Measurements from ENCODE around the gene ETV5. TPM values are rescaled to one million over a fixed set of nuclear protein-coding genes. Genes with fewer than 3 reads are reported as not detected.

ETV5 gene
- total RNA-seq, 2 donors from 2014 or later: 56.4 to 84.1 TPM

DNA sequence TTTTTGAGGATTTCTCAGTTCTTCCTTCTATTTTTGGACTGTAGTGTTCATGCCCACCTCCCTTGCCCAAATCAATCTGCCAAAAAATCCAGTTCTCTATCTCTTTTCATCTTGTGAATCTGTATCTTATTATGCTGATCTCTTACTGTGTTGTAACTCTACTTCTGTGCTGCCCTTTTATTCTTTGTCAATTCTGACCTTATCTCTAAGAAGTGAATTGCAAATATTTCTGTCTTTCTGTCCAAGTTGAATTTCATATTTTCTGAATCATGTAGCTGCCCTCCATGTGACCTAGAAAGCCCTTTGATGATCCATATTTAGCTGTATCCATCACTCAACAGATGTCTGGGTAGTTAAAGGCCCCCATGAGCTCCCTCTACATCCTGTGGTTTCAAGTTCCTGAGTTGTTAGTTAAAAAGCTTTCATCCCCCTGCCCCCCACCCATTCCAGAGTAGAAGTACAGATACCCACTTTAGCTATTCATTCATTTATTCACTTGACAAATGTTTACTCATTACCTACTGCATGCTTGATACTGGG, 33.6 kb upstream of the ETV5 start:
- H3K4me3 Mint-ChIP-seq: no peak overlapping the region
- no peak overlapping the region for H3K27ac ChIP-seq (ENCODE audit: low read depth, low read length)
- no peaks in the 10 kb centered on the region for H3K36me3 ChIP-seq (ENCODE audit: control insufficient read depth, insufficient read depth, low read length)
- no peak overlapping the region for H3K9ac ChIP-seq (ENCODE audit: extremely low read depth, low read length, poor library complexity, severe bottlenecking)
- H3K4me1 ChIP-seq (ENCODE audit: control insufficient read depth, insufficient read depth, low read length): no peaks in the 10 kb centered on the region
- TF ChIP-seq, protein P1, sequence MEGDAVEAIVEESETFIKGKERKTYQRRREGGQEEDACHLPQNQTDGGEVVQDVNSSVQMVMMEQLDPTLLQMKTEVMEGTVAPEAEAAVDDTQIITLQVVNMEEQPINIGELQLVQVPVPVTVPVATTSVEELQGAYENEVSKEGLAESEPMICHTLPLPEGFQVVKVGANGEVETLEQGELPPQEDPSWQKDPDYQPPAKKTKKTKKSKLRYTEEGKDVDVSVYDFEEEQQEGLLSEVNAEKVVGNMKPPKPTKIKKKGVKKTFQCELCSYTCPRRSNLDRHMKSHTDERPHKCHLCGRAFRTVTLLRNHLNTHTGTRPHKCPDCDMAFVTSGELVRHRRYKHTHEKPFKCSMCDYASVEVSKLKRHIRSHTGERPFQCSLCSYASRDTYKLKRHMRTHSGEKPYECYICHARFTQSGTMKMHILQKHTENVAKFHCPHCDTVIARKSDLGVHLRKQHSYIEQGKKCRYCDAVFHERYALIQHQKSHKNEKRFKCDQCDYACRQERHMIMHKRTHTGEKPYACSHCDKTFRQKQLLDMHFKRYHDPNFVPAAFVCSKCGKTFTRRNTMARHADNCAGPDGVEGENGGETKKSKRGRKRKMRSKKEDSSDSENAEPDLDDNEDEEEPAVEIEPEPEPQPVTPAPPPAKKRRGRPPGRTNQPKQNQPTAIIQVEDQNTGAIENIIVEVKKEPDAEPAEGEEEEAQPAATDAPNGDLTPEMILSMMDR (conservative IDR thresholded peaks at IDR 0.05): no peak
- H3K36me3 Mint-ChIP-seq (ENCODE audit: low read depth): no peaks in the 10 kb centered on the region
- no peaks in the 10 kb centered on the region for H3K27me3 ChIP-seq (ENCODE audit: control insufficient read depth, insufficient read depth, low read length, poor library complexity, severe bottlenecking)
- no peak overlapping the region for H3K4me3 ChIP-seq (ENCODE audit: low read length)
- peaks cover 16% of the 10 kb centered on the region for H3K27me3 Mint-ChIP-seq (ENCODE audit: insufficient read depth)
- H3K4me1 Mint-ChIP-seq: no peaks in the 10 kb centered on the region
- no peaks in the 10 kb centered on the region for H3K9me3 ChIP-seq (ENCODE audit: control insufficient read depth, low read length)
- DNase-seq: no peak
- H3K27ac Mint-ChIP-seq: no peak overlapping the region
- no peaks in the 10 kb centered on the region for H3K9me3 Mint-ChIP-seq

DNA sequence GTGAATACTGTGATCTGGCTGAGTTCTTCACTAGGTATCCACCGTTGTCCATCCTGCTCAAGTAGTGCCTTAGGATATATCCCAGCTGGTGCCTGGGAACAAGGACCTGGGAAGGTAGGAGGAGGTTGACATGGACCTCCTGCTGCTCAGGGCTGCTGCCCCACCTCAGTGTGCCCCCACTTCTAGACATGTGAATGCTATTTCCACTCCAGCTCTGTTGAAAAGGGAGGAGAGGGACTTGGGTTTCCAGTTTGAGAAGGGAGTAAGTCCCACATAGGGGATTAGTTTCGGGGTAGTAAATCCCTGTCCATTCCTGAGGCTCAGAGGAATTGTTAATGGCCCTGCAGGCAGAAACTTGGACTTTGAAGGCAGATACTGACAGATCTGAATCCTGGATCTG, 32.9 kb upstream of the ETV5 start:
- no peaks in the 10 kb centered on the region for H3K4me1 Mint-ChIP-seq
- no peak overlapping the region for H3K4me3 Mint-ChIP-seq
- 76 to 83% methylated on average over 2 of the region's 2 CpGs for WGBS, 2 experiments (ENCODE audit: insufficient coverage in 1 of 2, insufficient read length in 1 of 2)
- H3K36me3 ChIP-seq (ENCODE audit: control insufficient read depth, insufficient read depth, low read length): no peaks in the 10 kb centered on the region
- no peak overlapping the region for H3K27ac Mint-ChIP-seq
- no peaks in the 10 kb centered on the region for H3K36me3 Mint-ChIP-seq (ENCODE audit: low read depth)
- no peaks in the 10 kb centered on the region for H3K9me3 ChIP-seq (ENCODE audit: control insufficient read depth, low read length)
- peaks cover 16% of the 10 kb centered on the region for H3K27me3 Mint-ChIP-seq (ENCODE audit: insufficient read depth)
- no peaks in the 10 kb centered on the region for H3K9me3 Mint-ChIP-seq
- no peaks in the 10 kb centered on the region for H3K27me3 ChIP-seq (ENCODE audit: control insufficient read depth, insufficient read depth, low read length, poor library complexity, severe bottlenecking)
- H3K27ac ChIP-seq (ENCODE audit: low read depth, low read length): no peak overlapping the region
- H3K9ac ChIP-seq (ENCODE audit: extremely low read depth, low read length, poor library complexity, severe bottlenecking): no peak overlapping the region
- TF ChIP-seq, protein P1 (conservative IDR thresholded peaks at IDR 0.05): no peak
- DNase-seq: peak; percentile 40
- no peak overlapping the region for H3K4me3 ChIP-seq (ENCODE audit: low read length)
- no peaks in the 10 kb centered on the region for H3K4me1 ChIP-seq (ENCODE audit: control insufficient read depth, insufficient read depth, low read length)

DNA sequence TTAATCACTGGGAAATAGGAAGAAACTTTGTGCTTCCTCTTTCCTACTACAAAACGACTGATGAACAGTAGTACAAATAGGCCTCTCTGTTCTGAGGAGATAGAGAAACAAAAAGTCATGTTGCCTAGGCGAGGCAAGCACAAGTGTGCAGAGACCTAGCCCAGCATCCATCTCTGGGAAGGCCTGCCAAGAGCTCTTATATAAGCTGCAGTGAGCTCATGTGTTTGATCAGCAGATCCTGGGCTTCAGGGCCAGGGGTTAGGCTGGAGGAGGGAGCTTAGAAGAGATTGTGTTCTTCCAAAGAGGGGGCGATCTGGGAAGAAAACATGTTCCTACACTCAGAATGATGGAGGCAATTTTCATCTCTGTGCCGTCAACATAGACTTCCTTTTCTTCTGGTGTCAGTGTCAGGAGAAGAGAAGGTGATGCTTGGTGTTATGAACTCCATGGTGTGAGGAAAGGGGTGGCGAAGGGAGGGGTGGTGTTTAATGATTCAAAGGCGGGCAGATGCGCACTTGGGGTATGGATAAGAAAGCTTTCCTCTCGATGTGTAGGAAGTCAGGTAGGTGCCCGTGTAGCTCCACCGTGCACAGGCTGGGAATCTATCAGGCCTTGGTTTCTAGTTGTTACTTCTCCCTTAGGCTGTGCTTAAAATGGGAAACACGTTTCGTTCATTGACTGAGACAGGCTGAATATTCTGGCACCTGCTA, 29.5 kb upstream of the ETV5 start:
- DNase-seq: peak; percentile 18
- H3K4me3 Mint-ChIP-seq: no peak overlapping the region
- no peaks in the 10 kb centered on the region for H3K36me3 Mint-ChIP-seq (ENCODE audit: low read depth)
- Histone ChIP-seq H3K4me1 (ENCODE audit: control insufficient read depth, insufficient read depth, low read length) (no peaks in the 10 kb centered on the region), H3K27me3 (ENCODE audit: control insufficient read depth, insufficient read depth, low read length, poor library complexity, severe bottlenecking) (peaks cover 11% of the 10 kb centered on the region), H3K9me3 (ENCODE audit: control insufficient read depth, low read length) (no peaks in the 10 kb centered on the region), H3K9ac (ENCODE audit: extremely low read depth, low read length, poor library complexity, severe bottlenecking) (no peak overlapping the region), H3K36me3 (ENCODE audit: control insufficient read depth, insufficient read depth, low read length) (no peaks in the 10 kb centered on the region), H3K27ac (ENCODE audit: low read depth, low read length) (no peak overlapping the region), H3K4me3 (ENCODE audit: low read length) (no peak overlapping the region)
- no peaks in the 10 kb centered on the region for H3K9me3 Mint-ChIP-seq
- no peak overlapping the region for H3K27ac Mint-ChIP-seq
- H3K4me1 Mint-ChIP-seq: peaks cover 2% of the 10 kb centered on the region
- WGBS, 2 experiments (ENCODE audit: insufficient coverage in 1 of 2, insufficient read length in 1 of 2): 92 to 94% methylated on average over 11 to 12 of the region's 12 CpGs
- TF ChIP-seq, protein P1 (conservative IDR thresholded peaks at IDR 0.05): no peak
- H3K27me3 Mint-ChIP-seq (ENCODE audit: insufficient read depth): peaks cover 15% of the 10 kb centered on the region

Data from endodermal cell (in vitro differentiated cells).